Upper lobe of left lung (tissue), 6 donors: ENCODE results near the gene DLG2. TPM values are rescaled to one million over a fixed set of nuclear protein-coding genes. Genes with fewer than 3 reads are reported as not detected.

Experiments used
- ATAC-seq, 2 donors: fragments of 200-7000 bp; cut with Tn5 transposase; one replicate each; pipeline ENCODE4 v1.9.1; 2022; ENCODE audit warnings: mild to moderate bottlenecking in 2 of 2, moderate library complexity in 2 of 2; ENCODE audit not compliant: low FRiP score in 2 of 2
- DNase-seq, 2 donors: peaks; one replicate each; pipeline ENCODE4 v3.0.0-alpha.2; 2019 to 2020
- H3K27ac ChIP-seq, 4 donors: fragments of 200-600 bp; sonication (generic); one replicate each; pipeline ENCODE4 v1.5.1; 2016 to 2019
- H3K27me3 ChIP-seq, 4 donors: fragments of 200-600 bp; sonication (generic); one replicate each; pipeline ENCODE4 v1.5.1; 2017 to 2019
- H3K36me3 ChIP-seq, 4 donors: fragments of 200-600 bp; sonication (generic); one replicate each; pipeline ENCODE4 v1.5.1; 2016 to 2019
- H3K4me1 ChIP-seq, 4 donors: fragments of 200-600 bp; sonication (generic); one replicate each; pipeline ENCODE4 v1.5.1; 2018 to 2019
- H3K4me3 ChIP-seq, 4 donors: fragments of 200-600 bp; sonication (generic); one replicate each; pipeline ENCODE4 v1.5.1; 2017 to 2019; ENCODE audit warnings: mild to moderate bottlenecking in 2 of 4, moderate library complexity in 1 of 4
- H3K9me3 ChIP-seq, 4 donors: fragments of 200-600 bp; sonication (generic); one replicate each; pipeline ENCODE4 v1.5.1; 2018 to 2019
- CTCF ChIP-seq, 6 experiments: fragments of 450-650 bp in 4 of 6; fragments of 200-600 bp in 2 of 6; sonication (generic) in 2 of 6; IDR thresholded peaks; one replicate each; pipeline ENCODE4 v1.5.1; 2016 to 2019; ENCODE audit warnings: antibody characterized with exemption in 6 of 6
- EP300 ChIP-seq, 4 donors: sonication (generic); formaldehyde crosslinking; IDR thresholded peaks; one replicate each; pipeline ENCODE4 v1.5.1; 2017; ENCODE audit warnings: antibody characterized with exemption in 4 of 4, control low read depth in 2 of 4
- POLR2A ChIP-seq, 4 donors: fragments of 450-650 bp; IDR thresholded peaks; one replicate each; pipeline ENCODE4 v1.5.1; 2016 to 2017; ENCODE audit warnings: antibody characterized with exemption in 4 of 4, mild to moderate bottlenecking in 2 of 4
- POLR2AphosphoS5 ChIP-seq, 2 donors: sonication (generic); formaldehyde crosslinking; IDR thresholded peaks; one replicate each; pipeline ENCODE4 v1.5.1; 2017; ENCODE audit warnings: antibody characterized with exemption in 2 of 2
- WGBS, 2 donors: methylation state at CpG; one replicate each; pipeline ENCODE4 v1.1.5; 2017 to 2018; 5-methylcytosine and 5-hydroxymethylcytosine counted together
- total RNA-seq, 6 donors: library from RNA; depleted of rRNA in 4 of 6; stranded (reverse); fragments of >200 nt in 4 of 6; gene quantifications; one replicate each; pipeline versions ENCODE4 v1.1.0 to v1.2.1, GENCODE V29; 2016 to 2021
- donor health status: DM: no; HTN: no; CAD: no; lungs with moderate emphysema.
- donor health status: DM: no; HTN: yes; CAD: no; lungs with severe emphysema.

Gene DLG2
- total RNA-seq, 6 donors from 2014 or later = 3.4 to 37.7 (median 9.1) TPM

GRCh38 chr11:83845797-83846196, 1781.3 kb downstream of the DLG2 start:
- Histone ChIP-seq H3K9me3 (no peaks in the 10 kb centered on the region), H3K4me3 (no peak overlapping the region), H3K27me3 (no peaks in the 10 kb centered on the region), H3K4me1 (no peaks in the 10 kb centered on the region), H3K27ac (no peak overlapping the region), H3K36me3 (no peaks in the 10 kb centered on the region)
- WGBS, 2 donors = 65 to 66% methylated on average over 1 of the region's 1 CpG
- ATAC-seq (no peak), DNase-seq (no peak)
- TF ChIP-seq EP300 (IDR thresholded peaks at IDR 0.05) (no peak), POLR2AphosphoS5 (IDR thresholded peaks at IDR 0.05) (no peak), POLR2A (IDR thresholded peaks at IDR 0.05) (no peak), CTCF (IDR thresholded peaks at IDR 0.05) (no peak)

GRCh38 chr11:83840326-83840725, 1786.8 kb downstream of the DLG2 start:
- Histone ChIP-seq H3K4me1 (no peaks in the 10 kb centered on the region), H3K27me3 (no peaks in the 10 kb centered on the region), H3K9me3 (no peaks in the 10 kb centered on the region), H3K27ac (no peak overlapping the region), H3K36me3 (no peaks in the 10 kb centered on the region), H3K4me3 (no peak overlapping the region)
- TF ChIP-seq CTCF (IDR thresholded peaks at IDR 0.05) (no peak), POLR2A (IDR thresholded peaks at IDR 0.05) (no peak), EP300 (IDR thresholded peaks at IDR 0.05) (no peak), POLR2AphosphoS5 (IDR thresholded peaks at IDR 0.05) (no peak)
- 88 to 89% methylated on average over 2 of the region's 2 CpGs for WGBS, 2 donors
- no peak for DNase-seq
- no peak for ATAC-seq

GRCh38 chr11:83836883-83837654, 1790.1 kb downstream of the DLG2 start:
- WGBS, 2 donors = 61 to 62% methylated on average over 10 of the region's 10 CpGs
- H3K4me1 ChIP-seq = no peaks in the 10 kb centered on the region
- no peaks in the 10 kb centered on the region for H3K9me3 ChIP-seq
- no peaks in the 10 kb centered on the region for H3K36me3 ChIP-seq
- no peaks in the 10 kb centered on the region for H3K27me3 ChIP-seq
- ATAC-seq (peak; percentile 72 to 88), DNase-seq (peak in 1 of 2 donors; percentile 36)
- H3K4me3 ChIP-seq = no peak overlapping the region
- no peak for TF ChIP-seq POLR2AphosphoS5 (IDR thresholded peaks at IDR 0.05)
- peak; percentile 25 to 63 (median 50) for TF ChIP-seq CTCF (IDR thresholded peaks at IDR 0.05)
- H3K27ac ChIP-seq = no peak overlapping the region

GRCh38 chr11:83836065-83836464, 1791.1 kb downstream of the DLG2 start:
- no peak for TF ChIP-seq POLR2A (IDR thresholded peaks at IDR 0.05)
- no peak for TF ChIP-seq EP300 (IDR thresholded peaks at IDR 0.05)
- no peak for TF ChIP-seq CTCF (IDR thresholded peaks at IDR 0.05)
- TF ChIP-seq POLR2AphosphoS5 (IDR thresholded peaks at IDR 0.05) = no peak
- ATAC-seq (no peak), DNase-seq (no peak)
- no peak overlapping the region for H3K27ac ChIP-seq
- H3K36me3 ChIP-seq = no peaks in the 10 kb centered on the region
- H3K9me3 ChIP-seq = no peaks in the 10 kb centered on the region
- no peaks in the 10 kb centered on the region for H3K4me1 ChIP-seq
- H3K4me3 ChIP-seq = no peak overlapping the region
- no peaks in the 10 kb centered on the region for H3K27me3 ChIP-seq

- H3K4me3 ChIP-seq = no peak overlapping the region
- no peak for ATAC-seq
- TF ChIP-seq POLR2AphosphoS5 (IDR thresholded peaks at IDR 0.05) (no peak), POLR2A (IDR thresholded peaks at IDR 0.05) (no peak), EP300 (IDR thresholded peaks at IDR 0.05) (no peak), CTCF (IDR thresholded peaks at IDR 0.05) (no peak)
- no peaks in the 10 kb centered on the region for H3K27me3 ChIP-seq
- no peak overlapping the region for H3K27ac ChIP-seq
- no peak for DNase-seq
- WGBS, 2 donors = 32 to 68% methylated on average over 1 of the region's 1 CpG
- no peaks in the 10 kb centered on the region for H3K4me1 ChIP-seq
- H3K9me3 ChIP-seq = no peaks in the 10 kb centered on the region
- H3K36me3 ChIP-seq = no peaks in the 10 kb centered on the region
These were observed 1791.7 kb downstream of the DLG2 start for GRCh38 chr11:83835423-83835822.
